HG03060 (cell line): ENCODE data around the gene RAMP2.
"Not testable (repeated sequence)": the region's sequence is repeated elsewhere in the genome, so short reads cannot be mapped to it uniquely, and the experiment has no call there.

ENCODE experiments used
- ATAC-seq: cut with Tn5 transposase; IDR thresholded peaks from one replicate; pipeline ENCODE4 v1.9.1; 2021; ENCODE audit warnings: low read depth, moderate number of reproducible peaks; ENCODE audit not compliant: unreplicated experiment

Gene RAMP2

GRCh38 chr17:42760652-42761581 lies at the start of gene RAMP2:
TSS of gene RAMP2 (plus strand) at chr17:42761227. CDS start at chr17:42761262, 35 bp downstream.
- no peak for ATAC-seq

- no peak for ATAC-seq
Observed at GRCh38 chr17:42720996-42721583, 39.9 kb upstream of the RAMP2 start.

- no peak for ATAC-seq
Observed at GRCh38 chr17:42723636-42724035, 37.4 kb upstream of the RAMP2 start.

GRCh38 chr17:42725143-42725542 lies 35.9 kb upstream of the RAMP2 start:
- no peak for ATAC-seq

GRCh38 chr17:42740699-42741098 lies 20.3 kb upstream of the RAMP2 start:
- no peak for ATAC-seq

- not testable (repeated sequence) for ATAC-seq
Observed at GRCh38 chr17:42742916-42743315, 18.1 kb upstream of the RAMP2 start.

- no peak for ATAC-seq
Observed at GRCh38 chr17:42743595-42744282, 17.3 kb upstream of the RAMP2 start.

GRCh38 chr17:42744283-42744805 lies 16.7 kb upstream of the RAMP2 start:
- ATAC-seq, result no peak

- no peak for ATAC-seq
Observed at GRCh38 chr17:42744806-42745617, 16.0 kb upstream of the RAMP2 start, which contains the start of gene EZH1. TSS of gene EZH1 (minus strand) at chr17:42745040. CDS start at chr17:42728941, 16,099 bp downstream.

GRCh38 chr17:42748202-42748907 lies 12.7 kb upstream of the RAMP2 start:
- ATAC-seq, result no peak

- no peak for ATAC-seq
Observed at GRCh38 chr17:42748908-42749798, 11.9 kb upstream of the RAMP2 start.

GRCh38 chr17:42750739-42751344 lies 10.2 kb upstream of the RAMP2 start:
- no peak for ATAC-seq

GRCh38 chr17:42751628-42752027 lies 9.4 kb upstream of the RAMP2 start:
- ATAC-seq, result no peak

- no peak for ATAC-seq
Observed at GRCh38 chr17:42754782-42755181, 6.2 kb upstream of the RAMP2 start.

- ATAC-seq, result no peak
Observed at GRCh38 chr17:42759982-42760651, 910 bp upstream of the RAMP2 start.

- no peak for ATAC-seq
Observed at GRCh38 chr17:42761638-42762037, 611 bp downstream of the RAMP2 start.

GRCh38 chr17:42766124-42766523 lies 5.1 kb downstream of the RAMP2 start:
- no peak for ATAC-seq

GRCh38 chr17:42767512-42767911 lies 6.5 kb downstream of the RAMP2 start:
- ATAC-seq, result no peak
